ENCODE results near the gene DENND10.
"Not testable (repeated sequence)": the region's sequence is repeated elsewhere in the genome, so short reads cannot be mapped to it uniquely, and the experiment has no call there.

Gene DENND10

GRCh38 chr10:119100434-119101238, 3.3 kb upstream of the DENND10 start:
- no peak for DNase-seq

GRCh38 chr10:119101366-119102098, 2.4 kb upstream of the DENND10 start:
- no peak for DNase-seq

- DNase-seq = no peak
These were observed 541 bp upstream of the DENND10 start for GRCh38 chr10:119103241-119103902.

GRCh38 chr10:119104654-119105015, 722 bp downstream of the DENND10 start:
- no peak for DNase-seq

- no peak for DNase-seq
These were observed 1.2 kb downstream of the DENND10 start for GRCh38 chr10:119105155-119105554.

GRCh38 chr10:119105899-119106298, 2.0 kb downstream of the DENND10 start:
- DNase-seq = not testable (repeated sequence)

- not testable (repeated sequence) for DNase-seq
These were observed 3.2 kb downstream of the DENND10 start for GRCh38 chr10:119107106-119107505.

GRCh38 chr10:119107771-119108170, 3.9 kb downstream of the DENND10 start:
- not testable (repeated sequence) for DNase-seq

GRCh38 chr10:119112056-119112455, 8.1 kb downstream of the DENND10 start:
- DNase-seq = peak; percentile 70

- DNase-seq = peak; percentile 86
These were observed 10.1 kb downstream of the DENND10 start for GRCh38 chr10:119113751-119114732.

- DNase-seq = no peak
These were observed 12.0 kb downstream of the DENND10 start for GRCh38 chr10:119115926-119116325.

GRCh38 chr10:119116326-119116951, 12.5 kb downstream of the DENND10 start:
- DNase-seq = no peak

- DNase-seq = no peak
These were observed 14.3 kb downstream of the DENND10 start for GRCh38 chr10:119118231-119118630.

- DNase-seq = no peak
These were observed 15.5 kb downstream of the DENND10 start for GRCh38 chr10:119119400-119119799.

- DNase-seq = no peak
These were observed 16.5 kb downstream of the DENND10 start for GRCh38 chr10:119120413-119120867.

GRCh38 chr10:119120875-119121274, 17.0 kb downstream of the DENND10 start:
- DNase-seq = no peak

GRCh38 chr10:119125942-119126341, 22.0 kb downstream of the DENND10 start:
- DNase-seq = no peak

- DNase-seq = peak; percentile 14
These were observed 25.8 kb downstream of the DENND10 start for GRCh38 chr10:119129721-119130120.

GRCh38 chr10:119131512-119132240, 27.8 kb downstream of the DENND10 start:
- peak; percentile 95 for DNase-seq

GRCh38 chr10:119132521-119133345, 28.8 kb downstream of the DENND10 start:
- DNase-seq = peak; percentile 5
